ENCODE data around the gene TREM2.
"Not testable (repeated sequence)": the region's sequence is repeated elsewhere in the genome, so short reads cannot be mapped to it uniquely, and the experiment has no call there.

TREM2 gene

GRCh38 chr6:41162687-41163418 lies at the start of gene TREM2:
Gene TREM2, minus strand, starts transcription at chr6:41163116. Its CDS starts 34 bp downstream, at chr6:41163082.
- peak; percentile 54 for DNase-seq

DNA sequence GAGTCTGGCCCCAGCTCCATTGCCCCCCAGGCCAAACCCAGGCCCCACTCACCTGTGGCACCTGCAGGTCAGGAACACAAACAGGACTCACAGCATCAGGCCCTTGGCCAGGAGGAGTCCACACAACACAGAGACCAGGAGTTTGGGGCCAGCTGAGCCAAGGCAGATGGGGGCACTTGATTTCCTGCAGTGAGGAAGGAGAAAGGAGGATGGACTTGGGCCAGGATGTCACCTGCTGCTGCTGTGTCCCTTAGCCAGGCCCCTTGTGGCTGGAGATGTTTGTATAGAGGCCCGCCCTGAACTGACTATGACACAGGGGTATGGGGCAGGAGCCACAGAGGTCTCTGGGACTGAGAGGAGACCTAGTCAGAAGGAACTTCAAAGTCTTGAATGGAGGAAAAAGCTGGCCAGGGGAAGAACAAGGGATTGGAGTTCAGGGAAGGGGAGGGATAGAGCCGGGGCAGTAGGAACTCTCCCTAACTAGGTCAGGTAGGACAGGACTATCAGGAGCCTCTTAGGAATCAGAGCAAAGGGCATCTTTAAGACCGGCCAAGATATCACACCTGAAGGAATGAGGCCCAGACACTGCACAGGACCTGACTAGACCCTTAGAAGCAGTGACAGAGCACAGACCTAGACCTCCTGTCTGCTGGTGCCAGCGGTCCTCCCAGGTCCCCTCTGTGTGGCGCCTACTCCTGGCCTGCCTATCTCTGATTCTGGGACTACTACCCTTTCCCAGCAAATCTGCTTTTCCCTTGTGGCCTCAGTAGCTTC lies 46.8 kb upstream of the TREM2 start:
- DNase-seq: no peak

DNA sequence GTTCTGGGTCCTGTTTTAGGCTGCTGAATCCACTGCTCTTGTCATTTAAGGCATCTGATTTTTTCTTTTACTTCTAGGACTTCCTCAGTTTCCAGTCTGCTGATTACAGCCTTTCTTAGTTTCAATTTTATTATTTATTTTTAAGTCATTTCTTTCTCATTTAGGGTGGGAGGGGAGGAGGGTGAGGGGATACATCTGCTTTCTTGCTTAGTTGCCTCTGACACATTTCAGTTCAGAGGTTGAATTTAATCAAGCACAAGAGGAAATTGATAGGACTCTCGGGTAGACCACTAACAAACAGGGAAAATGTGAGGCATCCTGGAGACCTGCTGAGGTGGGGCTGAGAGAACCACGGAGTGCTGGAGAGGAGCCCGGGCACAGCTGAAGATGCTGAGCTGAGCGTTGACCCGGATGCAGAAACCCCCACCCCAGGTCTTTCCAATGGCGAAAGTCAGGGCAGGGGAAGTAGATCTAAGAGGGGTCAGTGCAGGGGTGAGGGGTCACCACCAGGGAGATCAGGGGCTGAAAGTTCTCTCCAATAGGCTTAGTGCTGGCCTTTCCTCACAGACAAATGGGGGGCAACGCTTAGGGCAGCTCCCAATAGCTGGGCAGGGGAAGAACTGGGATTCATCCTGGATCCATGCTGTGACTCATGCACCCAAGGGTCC lies 45.7 kb upstream of the TREM2 start:
- DNase-seq: no peak

- no peak for DNase-seq
These were observed 41.2 kb upstream of the TREM2 start for GRCh38 chr6:41204156-41204555.

- DNase-seq: no peak
These were observed 38.9 kb upstream of the TREM2 start for GRCh38 chr6:41201764-41202173.

DNA sequence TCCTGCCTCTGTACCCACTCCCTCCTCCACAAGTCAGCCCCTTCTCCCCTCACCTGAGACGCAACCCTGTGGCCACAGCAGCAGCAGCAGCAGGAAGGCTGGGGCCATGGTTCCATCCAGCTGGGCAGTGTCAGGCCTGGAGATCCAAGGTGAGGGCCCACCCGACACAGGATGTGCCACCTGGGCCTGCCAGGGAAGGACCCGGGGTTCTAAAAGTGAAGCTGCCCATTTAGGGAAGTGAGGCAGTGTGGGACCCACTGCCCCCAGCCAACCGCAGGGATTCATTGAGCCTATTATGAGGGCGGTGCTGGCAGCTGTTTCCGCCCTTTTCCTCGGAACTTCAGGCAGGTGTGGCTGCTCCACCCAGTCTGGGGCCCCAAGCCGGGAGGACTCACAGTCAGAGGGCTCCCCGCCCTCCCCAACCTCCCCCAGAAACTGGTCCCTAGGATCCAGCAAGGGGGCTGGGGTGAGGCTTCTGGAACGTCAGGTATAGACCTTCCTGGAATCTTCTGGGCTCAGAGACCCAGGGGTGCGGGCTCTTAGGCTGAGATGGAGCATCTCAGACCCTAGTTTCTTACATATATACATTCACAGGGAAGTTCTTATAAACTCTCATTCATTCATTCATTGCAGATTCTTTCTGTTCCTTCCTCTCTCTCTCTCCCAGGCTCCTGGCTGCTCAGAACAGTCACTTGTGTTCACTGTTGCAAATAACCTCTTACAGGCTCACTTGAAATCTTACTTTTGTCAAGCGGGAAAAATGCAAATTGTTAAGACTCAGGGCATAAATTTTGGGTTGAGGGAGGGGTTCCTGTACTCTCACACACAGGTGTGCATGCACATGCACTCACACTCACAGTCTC lies 38.2 kb upstream of the TREM2 start, which contains the start of gene TREML2:
Gene TREML2, minus strand, starts transcription at position 249 of the 863 bp plus-strand sequence. Its CDS starts 141 bp downstream, at position 108.
- DNase-seq: no peak

GRCh38 chr6:41200296-41200900 lies 37.5 kb upstream of the TREM2 start:
- DNase-seq: peak; percentile 76

GRCh38 chr6:41199552-41200246 lies 36.8 kb upstream of the TREM2 start:
- DNase-seq: no peak

DNA sequence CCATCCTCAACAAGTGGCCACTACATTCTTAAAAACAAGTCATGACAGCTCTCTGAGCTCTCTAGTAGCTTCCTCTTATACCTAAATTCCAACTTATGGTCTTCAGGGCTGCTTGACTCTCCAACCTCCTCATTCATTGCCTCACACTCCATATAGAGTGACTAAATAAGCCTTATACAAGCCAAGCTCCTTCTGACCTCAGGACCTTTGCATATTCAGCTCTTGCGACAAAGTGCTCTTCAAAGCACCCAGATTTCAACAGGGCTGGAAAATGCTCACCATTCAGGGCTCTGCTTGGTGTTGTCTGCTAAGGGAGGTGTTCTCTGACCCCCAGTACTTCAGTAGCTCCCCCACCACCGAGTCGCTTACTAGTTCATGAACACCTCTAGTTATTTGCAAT lies 34.3 kb upstream of the TREM2 start:
- peak; percentile 48 for DNase-seq

DNA sequence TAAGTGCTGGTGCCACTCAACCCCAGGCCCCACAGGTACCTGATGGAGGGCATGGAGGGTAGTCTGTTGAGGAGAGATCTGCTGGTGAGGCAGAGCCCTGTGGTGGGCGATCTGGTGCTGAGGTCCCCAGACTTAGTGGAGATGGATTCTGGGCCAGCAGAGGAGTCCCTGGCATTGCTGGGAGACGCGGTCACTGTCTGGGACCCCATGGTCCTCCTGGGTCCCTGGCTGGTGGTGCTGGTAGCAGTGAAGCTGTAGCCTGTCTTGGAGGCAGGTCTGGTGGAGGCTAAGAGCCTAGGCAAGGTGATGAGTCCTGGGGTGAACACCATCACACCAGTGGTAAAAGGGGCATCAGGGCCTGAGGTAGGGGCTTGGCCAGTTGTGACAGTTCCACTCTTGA lies 31.5 kb upstream of the TREM2 start:
- DNase-seq: no peak

GRCh38 chr6:41193884-41194283 lies 31.0 kb upstream of the TREM2 start:
- DNase-seq: no peak

DNA sequence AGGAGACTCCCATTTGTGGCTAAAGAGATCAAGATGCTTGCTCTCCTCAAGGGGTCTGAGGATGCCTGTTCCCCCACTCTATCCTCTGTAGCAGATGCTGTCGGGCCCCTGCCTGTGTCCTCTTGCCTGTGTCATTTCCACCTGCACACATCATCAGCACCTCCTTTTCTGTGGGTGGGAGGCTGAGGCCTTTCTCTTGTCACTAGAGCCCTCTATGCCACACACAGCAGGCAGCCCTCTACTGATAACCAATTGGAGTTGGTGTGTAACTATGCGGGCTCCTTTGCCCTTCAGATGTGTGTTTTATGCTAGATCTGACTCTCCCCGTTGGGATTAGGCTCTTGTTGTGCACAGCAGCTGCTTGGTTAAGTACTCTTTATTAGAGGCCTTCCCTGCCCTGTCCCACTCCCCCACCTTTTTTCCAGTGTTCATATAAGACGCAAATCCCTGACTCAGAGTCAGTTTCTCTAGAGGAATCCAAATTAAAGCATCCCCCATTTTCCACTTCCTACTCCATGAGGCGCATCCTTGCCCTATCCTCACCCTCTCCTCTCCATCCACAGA lies 30.3 kb upstream of the TREM2 start:
- DNase-seq: no peak

DNA sequence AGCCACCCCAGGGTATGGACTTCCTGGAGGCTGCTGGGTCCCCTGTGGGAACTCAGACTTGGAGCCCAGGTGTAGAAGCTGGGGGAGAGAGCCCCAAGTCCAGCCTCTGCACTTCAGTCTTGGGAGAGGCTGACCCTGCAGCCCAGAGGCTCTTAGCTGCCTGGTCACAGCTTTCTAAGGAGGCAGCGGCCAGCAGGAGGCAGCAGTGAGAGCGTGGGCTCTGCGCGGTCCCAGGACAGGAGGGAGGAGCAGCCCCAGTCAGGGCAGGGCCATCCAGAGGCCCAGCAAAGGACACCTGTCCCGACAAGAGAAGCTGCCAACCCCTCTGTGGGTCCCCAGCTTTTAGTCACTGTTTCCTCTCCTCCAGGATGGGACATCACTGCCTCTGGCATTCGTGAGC lies 28.7 kb upstream of the TREM2 start:
- DNase-seq: peak; percentile 30

GRCh38 chr6:41190791-41191190 lies 27.9 kb upstream of the TREM2 start:
- DNase-seq: no peak

DNA sequence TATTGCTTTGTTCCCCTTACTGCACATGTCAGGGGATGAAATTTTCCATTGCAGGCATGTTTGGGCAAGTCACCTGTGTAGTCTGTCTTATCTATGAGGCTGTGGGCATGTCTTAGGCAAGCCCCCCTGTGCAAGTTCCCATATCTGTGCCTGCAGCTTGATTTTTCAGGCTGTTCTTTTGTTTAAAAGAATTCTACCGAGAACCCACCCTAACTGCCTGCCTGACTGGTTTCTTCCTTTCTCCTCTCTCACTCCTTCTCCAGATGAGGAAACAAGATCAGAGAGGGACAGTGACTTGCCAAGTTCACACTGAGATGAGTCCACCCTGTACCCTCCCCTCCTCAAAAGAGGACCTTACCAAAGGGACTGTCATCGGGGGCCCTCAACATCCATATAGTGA lies 27.1 kb upstream of the TREM2 start:
- DNase-seq: no peak

GRCh38 chr6:41189046-41189445 lies 26.1 kb upstream of the TREM2 start:
- not testable (repeated sequence) for DNase-seq

- no peak for DNase-seq
These were observed 25.3 kb upstream of the TREM2 start for GRCh38 chr6:41187924-41188886.

DNA sequence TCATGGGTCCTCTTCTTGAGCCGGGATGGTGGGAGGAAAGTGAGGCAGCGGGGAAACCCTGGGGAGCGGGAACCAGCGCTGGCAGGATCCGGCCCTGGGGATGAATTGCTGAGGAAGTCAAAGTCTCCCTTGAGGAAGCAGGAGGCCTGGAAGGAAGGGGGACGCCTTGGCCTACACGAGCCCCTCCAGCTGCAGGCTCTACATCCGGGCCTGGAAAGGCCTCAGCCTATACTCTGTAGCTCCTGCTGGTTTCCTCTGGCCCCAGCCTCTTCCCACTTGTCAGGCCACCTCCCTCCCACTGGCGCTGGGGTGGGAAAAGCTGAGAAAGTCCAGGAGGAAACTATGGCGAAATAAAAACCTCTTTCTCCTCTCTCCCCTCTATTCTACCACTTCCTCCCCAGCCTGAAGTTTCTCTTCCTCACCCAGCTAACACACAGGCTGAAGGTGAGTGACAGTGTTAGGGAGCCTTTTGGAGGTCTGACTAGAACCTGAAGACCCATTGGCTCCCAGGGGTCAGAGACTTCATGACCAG lies 23.2 kb upstream of the TREM2 start:
- peak; percentile 60 for DNase-seq

DNA sequence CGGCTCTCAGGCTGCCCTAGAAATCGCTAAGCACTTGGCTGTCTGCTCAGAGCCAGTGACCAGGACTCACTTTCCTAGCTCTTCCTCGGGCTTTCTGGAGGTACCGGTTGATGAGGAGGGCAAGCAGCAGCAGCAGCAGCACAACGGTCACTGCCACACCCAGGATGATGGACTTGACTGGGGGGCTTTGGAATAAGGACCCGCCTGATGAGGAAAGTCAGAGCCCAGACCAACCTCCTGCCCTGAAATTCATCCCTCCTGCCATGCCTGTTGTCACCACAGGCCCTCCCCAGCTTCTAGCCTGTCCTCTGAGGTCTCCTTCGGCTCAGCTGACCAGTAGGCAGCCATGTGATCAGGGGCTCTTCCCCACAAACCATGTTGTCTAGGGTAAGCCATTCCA lies 21.8 kb upstream of the TREM2 start:
- DNase-seq: no peak

Measured in inflammatory macrophage treated with lipopolysaccharide for 4 hours (primary cell).